Measurements from ENCODE around the gene ACAD8. TPM values are rescaled to one million over a fixed set of nuclear protein-coding genes. Genes with fewer than 3 reads are reported as not detected.

Gene ACAD8
- polyA plus RNA-seq, 1 donor from 2014 or later, result 68.8 TPM

DNA sequence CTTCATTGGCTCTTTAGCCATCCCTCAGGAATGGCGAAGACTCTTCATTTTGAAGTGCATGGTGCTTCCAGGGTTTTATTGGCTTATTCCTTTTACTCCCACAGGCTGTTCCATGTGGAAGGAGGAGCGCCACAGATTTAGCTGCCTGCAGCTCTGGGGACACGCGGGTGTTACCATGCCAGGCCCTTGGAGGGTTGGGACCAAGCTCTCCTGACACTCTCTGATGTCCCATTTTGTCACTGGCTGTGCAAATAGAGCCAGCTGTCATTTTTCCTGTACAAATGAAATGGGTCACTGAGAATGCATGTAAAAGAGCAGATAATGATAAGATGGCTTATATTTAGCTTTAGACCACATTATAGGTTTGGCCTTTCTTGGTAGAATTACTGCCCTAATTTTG is 9.5 kb upstream of the ACAD8 start:
- Histone ChIP-seq H3K4me3 (ENCODE audit: low read length) (no peak overlapping the region), H3K9me2 (ENCODE audit: insufficient read depth, low read length) (no peaks in the 10 kb centered on the region), H3K27ac (ENCODE audit: low read length) (no peak overlapping the region), H3K27me3 (ENCODE audit: insufficient read depth, low read depth, low read length) (no peaks in the 10 kb centered on the region), H3F3A (ENCODE audit: insufficient read depth, low read length, poor library complexity, severe bottlenecking) (no peaks in the 10 kb centered on the region), H3K79me2 (replicated peaks; ENCODE audit: insufficient read depth, low read length) (no peaks in the 10 kb centered on the region), H3K4me2 (ENCODE audit: low read length) (no peak overlapping the region), H3K36me3 (ENCODE audit: insufficient read depth, low read length) (peaks cover 11% of the 10 kb centered on the region), H4K20me1 (ENCODE audit: insufficient read depth) (no peaks in the 10 kb centered on the region), H2AFZ (ENCODE audit: low read depth, low read length) (no peak overlapping the region), H3K9me3 (ENCODE audit: low read length) (no peaks in the 10 kb centered on the region), H3K9ac (ENCODE audit: low read length) (no peak overlapping the region)
- TF ChIP-seq TAF1 (IDR thresholded peaks at IDR 0.05; ENCODE audit: low read depth), result no peak
- TF ChIP-seq, protein P1, sequence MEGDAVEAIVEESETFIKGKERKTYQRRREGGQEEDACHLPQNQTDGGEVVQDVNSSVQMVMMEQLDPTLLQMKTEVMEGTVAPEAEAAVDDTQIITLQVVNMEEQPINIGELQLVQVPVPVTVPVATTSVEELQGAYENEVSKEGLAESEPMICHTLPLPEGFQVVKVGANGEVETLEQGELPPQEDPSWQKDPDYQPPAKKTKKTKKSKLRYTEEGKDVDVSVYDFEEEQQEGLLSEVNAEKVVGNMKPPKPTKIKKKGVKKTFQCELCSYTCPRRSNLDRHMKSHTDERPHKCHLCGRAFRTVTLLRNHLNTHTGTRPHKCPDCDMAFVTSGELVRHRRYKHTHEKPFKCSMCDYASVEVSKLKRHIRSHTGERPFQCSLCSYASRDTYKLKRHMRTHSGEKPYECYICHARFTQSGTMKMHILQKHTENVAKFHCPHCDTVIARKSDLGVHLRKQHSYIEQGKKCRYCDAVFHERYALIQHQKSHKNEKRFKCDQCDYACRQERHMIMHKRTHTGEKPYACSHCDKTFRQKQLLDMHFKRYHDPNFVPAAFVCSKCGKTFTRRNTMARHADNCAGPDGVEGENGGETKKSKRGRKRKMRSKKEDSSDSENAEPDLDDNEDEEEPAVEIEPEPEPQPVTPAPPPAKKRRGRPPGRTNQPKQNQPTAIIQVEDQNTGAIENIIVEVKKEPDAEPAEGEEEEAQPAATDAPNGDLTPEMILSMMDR (IDR thresholded peaks at IDR 0.05; ENCODE audit: poor library complexity, severe bottlenecking), result no peak
- TF ChIP-seq POLR2AphosphoS5 (IDR thresholded peaks at IDR 0.05), result no peak
- TF ChIP-seq MXI1 (conservative IDR thresholded peaks at IDR 0.05; ENCODE audit: poor library complexity, severe bottlenecking), result no peak
- no peak for TF ChIP-seq EP300 (conservative IDR thresholded peaks at IDR 0.05; ENCODE audit: poor library complexity, severe bottlenecking)
- no peak for TF ChIP-seq EZH2 (IDR thresholded peaks at IDR 0.05; ENCODE audit: borderline replicate concordance, insufficient read depth, low read length, poor library complexity, severe bottlenecking)
- TF ChIP-seq SMC3 (conservative IDR thresholded peaks at IDR 0.05; ENCODE audit: poor library complexity), result no peak
- no peak for TF ChIP-seq REST (IDR thresholded peaks at IDR 0.05; ENCODE audit: borderline replicate concordance)
- no peak for TF ChIP-seq RAD21 (conservative IDR thresholded peaks at IDR 0.05)

GRCh38 chr11:134244593-134244992 is 8.8 kb upstream of the ACAD8 start:
- Histone ChIP-seq H3K79me2 (replicated peaks; ENCODE audit: insufficient read depth, low read length) (no peaks in the 10 kb centered on the region), H3K9ac (ENCODE audit: low read length) (no peak overlapping the region), H3K9me3 (ENCODE audit: low read length) (no peaks in the 10 kb centered on the region), H3K27me3 (ENCODE audit: insufficient read depth, low read depth, low read length) (no peaks in the 10 kb centered on the region), H3K36me3 (ENCODE audit: insufficient read depth, low read length) (peaks cover 11% of the 10 kb centered on the region), H3F3A (ENCODE audit: insufficient read depth, low read length, poor library complexity, severe bottlenecking) (no peaks in the 10 kb centered on the region), H2AFZ (ENCODE audit: low read depth, low read length) (no peak overlapping the region), H4K20me1 (ENCODE audit: insufficient read depth) (no peaks in the 10 kb centered on the region), H3K27ac (ENCODE audit: low read length) (no peak overlapping the region), H3K9me2 (ENCODE audit: insufficient read depth, low read length) (no peaks in the 10 kb centered on the region), H3K4me2 (ENCODE audit: low read length) (no peak overlapping the region), H3K4me3 (ENCODE audit: low read length) (no peak overlapping the region)
- TF ChIP-seq SMC3 (conservative IDR thresholded peaks at IDR 0.05; ENCODE audit: poor library complexity) (no peak), REST (IDR thresholded peaks at IDR 0.05; ENCODE audit: borderline replicate concordance) (no peak), RAD21 (conservative IDR thresholded peaks at IDR 0.05) (no peak)
- TF ChIP-seq, protein P1 (IDR thresholded peaks at IDR 0.05; ENCODE audit: poor library complexity, severe bottlenecking), result no peak
